Measurements from ENCODE around the gene NAALADL1.

DNA sequence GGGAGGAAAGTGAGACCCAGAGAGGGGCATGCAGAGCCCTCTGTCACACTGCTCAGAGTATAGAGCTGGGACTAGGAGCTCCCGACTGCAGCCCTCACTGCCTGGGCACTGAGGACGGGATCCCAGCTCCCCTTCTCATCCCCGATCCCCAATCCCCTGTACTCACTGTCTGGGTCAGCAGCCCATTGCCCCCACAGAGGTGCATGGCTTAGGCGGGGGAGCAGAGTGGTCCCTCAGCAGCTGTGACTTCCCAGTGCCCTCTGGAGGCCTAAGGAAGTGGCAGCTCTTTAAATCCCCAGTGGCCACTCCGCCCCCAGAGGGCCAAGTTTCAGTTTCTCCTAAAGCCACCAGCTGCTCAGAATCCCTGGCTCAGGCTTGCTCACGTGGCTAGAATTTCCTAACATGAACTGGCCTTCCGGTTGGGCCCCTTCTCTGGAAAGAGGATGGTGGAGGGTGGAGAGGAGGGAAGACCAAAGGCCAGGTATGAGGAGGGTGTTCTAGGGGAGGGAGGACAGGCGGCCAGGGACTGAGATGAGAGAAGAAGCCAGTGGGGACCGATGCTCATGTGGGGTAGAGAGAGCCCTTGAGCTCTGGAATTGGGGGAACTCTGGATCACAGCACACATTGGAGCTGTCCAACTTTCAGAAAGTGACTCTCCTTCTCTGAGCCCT is 61.5 kb downstream of the NAALADL1 start, which contains the start of gene BATF2:
- TF ChIP-seq CTCF (conservative IDR thresholded peaks at IDR 0.05; ENCODE audit: low read length): peak; percentile 66
- TF ChIP-seq EZH2phosphoT487 (IDR thresholded peaks at IDR 0.05; ENCODE audit: borderline replicate concordance, low read depth, low read length): no peak
